GM12878 (cell line): ENCODE measurements around the gene ADAMTS19. TPM values are rescaled to one million over a fixed set of nuclear protein-coding genes. Genes with fewer than 3 reads are reported as not detected.

Source experiments
- ATAC-seq: fragments of 200-7000 bp; cut with Tn5 transposase; 3 replicates; pipeline ENCODE4 v1.9.1; 2020; ENCODE audit warnings: mild to moderate bottlenecking, moderate library complexity
- BruUV-seq: library from RNA; stranded (reverse); fragments of 400-500 nt; replicated peaks from 2 replicates; lab custom pipeline; 2021; lab: Mats Ljungman, UMichigan
- CTCF ChIA-PET: fragments of 300-600 bp; sonication (Branson Sonifier 250); formaldehyde crosslinking; extraction: SDS; loops from one replicate; lab custom pipeline; 2021; ENCODE audit warnings: inconsistent platforms; lab: Yijun Ruan, JAX
- POLR2A ChIA-PET: fragments of 350-600 bp; formaldehyde crosslinking; extraction: SDS; loops from one replicate; lab custom pipeline; 2021; ENCODE audit warnings: inconsistent platforms; lab: Charles Lee
- RAD21 ChIA-PET: fragments of 300-600 bp; sonication (Branson Sonifier 250); formaldehyde crosslinking; loops from one replicate; lab custom pipeline; 2023; ENCODE audit warnings: antibody characterized with exemption; ENCODE audit not compliant: unreplicated experiment; lab: Charles Lee
- SMC1A ChIA-PET: fragments of 300-600 bp; sonication (Branson Sonifier 250); formaldehyde crosslinking; loops from one replicate; lab custom pipeline; 2023; ENCODE audit not compliant: unreplicated experiment, uncharacterized antibody; lab: Charles Lee
- DNase-seq: peaks from one replicate; pipeline ENCODE4 v3.0.0-alpha.2; 2011; ENCODE audit warnings: low read depth, low spot score
- FAIRE-seq: peaks from 3 replicates; lab custom pipeline; 2011; peaks lifted over from hg19 to GRCh38; lab: Jason Lieb, UNC
- H2AFZ ChIP-seq: 2 replicates; pipeline ENCODE4 v1.6.0; 2011; ENCODE audit warnings: low read depth, low read length, control low read depth; ENCODE audit not compliant: control insufficient read depth
- H3K27ac ChIP-seq: 2 replicates; pipeline ENCODE4 v1.5.1; 2011; ENCODE audit warnings: control low read depth; ENCODE audit not compliant: control insufficient read depth, insufficient read depth
- H3K27me3 ChIP-seq, 2 experiments: replicated peaks in 1 of 2; 2 replicates each; pipeline versions ENCODE4 v1.6.0 to v1.6.1; 2011; ENCODE audit warnings: low read length in 1 of 2; ENCODE audit not compliant: control insufficient read depth in 2 of 2, insufficient read depth in 2 of 2
- H3K36me3 ChIP-seq, 2 experiments: 2 replicates each; pipeline ENCODE4 v1.5.1; 2011; ENCODE audit warnings: low read length in 1 of 2; ENCODE audit not compliant: control insufficient read depth in 2 of 2, insufficient read depth in 2 of 2
- H3K4me1 ChIP-seq: 2 replicates; pipeline ENCODE4 v1.6.1; 2011; ENCODE audit warnings: mild to moderate bottlenecking, low read length, moderate library complexity, mixed read lengths; ENCODE audit not compliant: control insufficient read depth, insufficient read depth
- H3K4me2 ChIP-seq: 2 replicates; pipeline ENCODE4 v1.6.0; 2011; ENCODE audit warnings: control low read depth; ENCODE audit not compliant: control insufficient read depth, insufficient read depth
- H3K4me3 ChIP-seq: fragments of 200-600 bp; sonication (generic); 2 replicates; pipeline ENCODE4 v1.5.1; 2016
- H3K79me2 ChIP-seq: 2 replicates; pipeline ENCODE4 v1.6.0; 2011; ENCODE audit warnings: low read length; ENCODE audit not compliant: control insufficient read depth, insufficient read depth
- H3K9ac ChIP-seq: 2 replicates; pipeline ENCODE4 v1.8.0; 2011; ENCODE audit warnings: low read length, control low read depth, mixed read lengths; ENCODE audit not compliant: control insufficient read depth, insufficient read depth
- H3K9me3 ChIP-seq: replicated peaks from 3 replicates; pipeline ENCODE4 v1.5.1; 2011; ENCODE audit warnings: mild to moderate bottlenecking, low read length; ENCODE audit not compliant: control insufficient read depth, insufficient read depth
- H4K20me1 ChIP-seq: 2 replicates; pipeline ENCODE4 v1.6.0; 2011; ENCODE audit not compliant: control insufficient read depth, insufficient read depth
- ATF3 ChIP-seq: IDR thresholded peaks from 2 replicates; pipeline ENCODE4 v1.6.1; 2011; ENCODE audit warnings: low read depth, mild to moderate bottlenecking, low read length, moderate library complexity, borderline replicate concordance; ENCODE audit errors: extremely low read depth
- CBX5 ChIP-seq: sonication (generic); IDR thresholded peaks from 2 replicates; pipeline ENCODE4 v1.6.1; 2016; ENCODE audit warnings: low read depth, moderate library complexity, mild to moderate bottlenecking, inconsistent platforms
- E2F8 ChIP-seq: fragments of 450-650 bp; IDR thresholded peaks from 2 replicates; pipeline ENCODE4 v1.6.1; 2018; ENCODE audit warnings: mild to moderate bottlenecking, low read depth, moderate library complexity; ENCODE audit not compliant: partially characterized antibody
- JUNB ChIP-seq: IDR thresholded peaks from 2 replicates; pipeline ENCODE4 v1.6.1; 2016; ENCODE audit warnings: antibody characterized with exemption, mild to moderate bottlenecking
- NBN ChIP-seq: fragments of 450-650 bp; IDR thresholded peaks from 2 replicates; pipeline ENCODE4 v1.6.1; 2016
- PAX8 ChIP-seq: fragments of 450-650 bp; IDR thresholded peaks from 2 replicates; pipeline ENCODE4 v1.6.1; 2017; ENCODE audit warnings: mild to moderate bottlenecking, moderate library complexity
- SUPT20H ChIP-seq: IDR thresholded peaks from 2 replicates; pipeline ENCODE4 v1.6.1; 2011; ENCODE audit warnings: low read depth, mild to moderate bottlenecking, low read length, moderate library complexity, borderline replicate concordance; ENCODE audit not compliant: control insufficient read depth
- WRNIP1 ChIP-seq: IDR thresholded peaks from 2 replicates; pipeline ENCODE4 v1.6.1; 2011; ENCODE audit warnings: low read depth, low read length, improper control_type of control experiment, borderline replicate concordance
- ZNF24 ChIP-seq: fragments of 450-650 bp; IDR thresholded peaks from 2 replicates; pipeline ENCODE4 v1.6.1; 2017; ENCODE audit warnings: antibody characterized with exemption, mild to moderate bottlenecking
- ZNF274 ChIP-seq: IDR thresholded peaks from one replicate; pipeline ENCODE4 v1.8.0; 2011; ENCODE audit not compliant: insufficient read length, insufficient read depth
- WGBS: methylation state at CpG from one replicate; pipeline ENCODE4 v1.1.6; 2016; ENCODE audit warnings: low lambda C conversion rate; ENCODE audit not compliant: insufficient replicate concordance, insufficient coverage; ENCODE audit errors: missing lambda C conversion rate; 5-methylcytosine and 5-hydroxymethylcytosine counted together
- in situ Hi-C: fragments of 300-500 bp; cut with MboI; formaldehyde crosslinking; loops from 9 replicates; pipeline ENCODE4 v1.14.3; 2018; ENCODE audit warnings: mixed read lengths
- intact Hi-C: fragments of 100-400 bp; cut with micrococcal nuclease; formaldehyde crosslinking; loops from one replicate; pipeline ENCODE4 v1.14.2; 2022; ENCODE audit not compliant: unreplicated experiment
- polyA plus RNA-seq, 11 experiments: library from polyadenylated mRNA; depleted of rRNA in 4 of 11; unstranded in 6 of 11; stranded (reverse) in 5 of 11; fragments of >200 nt; fragmentation: Nextera tagmentation in 4 of 11; fragmentation: Illumina TruSeq in 1 of 11; extraction: Ambion mirVana in 4 of 11; extraction: Trizol in 1 of 11; gene quantifications; 1 replicate in 1 of 11; 2 replicates in 10 of 11; pipeline versions ENCODE4 v1.2.1 to v1.2.3, GENCODE V29; 2011 to 2016; ENCODE audit warnings: inconsistent platforms in 2 of 11, missing spikeins in 2 of 11, low read depth in 1 of 11
- total RNA-seq, 4 experiments: library from RNA; depleted of rRNA in 3 of 4; stranded (reverse); fragments of >200 nt in 3 of 4; fragmentation: Illumina TruSeq in 1 of 4; extraction: Trizol in 1 of 4; gene quantifications; 2 replicates each; pipeline versions ENCODE4 v1.2.1 to v1.2.3, GENCODE V29; 2013 to 2021

Gene ADAMTS19
- total and polyA plus RNA-seq, 10 of the 15 experiments (the other 5 are each of a cell fraction or from before 2014, with no cell fraction given): not detected

GRCh38 chr5:129609710-129610109 is 149.6 kb downstream of the ADAMTS19 start:
- in situ Hi-C loops: no loop called here
- ChIA-PET SMC1A (no interaction called here), POLR2A (no interaction called here), CTCF (no interaction called here), RAD21 (no interaction called here)
- Histone ChIP-seq H3K4me2 (no peak overlapping the region), H4K20me1 (no peaks in the 10 kb centered on the region), H3K27ac (no peak overlapping the region), H3K36me3 (no peaks in the 10 kb centered on the region), H3K9ac (no peak overlapping the region), H3K4me1 (no peaks in the 10 kb centered on the region), H2AFZ (no peak overlapping the region), H3K79me2 (no peaks in the 10 kb centered on the region), H3K27me3 (no peaks in the 10 kb centered on the region), H3K4me3 (no peak overlapping the region), H3K9me3 (no peaks in the 10 kb centered on the region)
- BruUV-seq: no TSS peak
- FAIRE-seq (no peak), ATAC-seq (no peak), DNase-seq (no peak)
- WGBS: 43% methylated on average over 1 of the region's 1 CpG
- intact Hi-C loops: no loop called here
- TF ChIP-seq NBN (no peak), ZNF24 (no peak), SUPT20H (no peak), E2F8 (no peak), WRNIP1 (no peak), JUNB (no peak), CBX5 (no peak), ZNF274 (no peak), ATF3 (no peak), PAX8 (no peak)
